GM19099 (cell line): ENCODE measurements around the gene BRIP1.

ENCODE experiments used
- POLR2A ChIP-seq: IDR thresholded peaks from 3 replicates; pipeline ENCODE4 v1.6.1; 2011; ENCODE audit warnings: low read depth; ENCODE audit not compliant: insufficient read length; ENCODE audit errors: extremely low read depth

The BRIP1 gene

DNA sequence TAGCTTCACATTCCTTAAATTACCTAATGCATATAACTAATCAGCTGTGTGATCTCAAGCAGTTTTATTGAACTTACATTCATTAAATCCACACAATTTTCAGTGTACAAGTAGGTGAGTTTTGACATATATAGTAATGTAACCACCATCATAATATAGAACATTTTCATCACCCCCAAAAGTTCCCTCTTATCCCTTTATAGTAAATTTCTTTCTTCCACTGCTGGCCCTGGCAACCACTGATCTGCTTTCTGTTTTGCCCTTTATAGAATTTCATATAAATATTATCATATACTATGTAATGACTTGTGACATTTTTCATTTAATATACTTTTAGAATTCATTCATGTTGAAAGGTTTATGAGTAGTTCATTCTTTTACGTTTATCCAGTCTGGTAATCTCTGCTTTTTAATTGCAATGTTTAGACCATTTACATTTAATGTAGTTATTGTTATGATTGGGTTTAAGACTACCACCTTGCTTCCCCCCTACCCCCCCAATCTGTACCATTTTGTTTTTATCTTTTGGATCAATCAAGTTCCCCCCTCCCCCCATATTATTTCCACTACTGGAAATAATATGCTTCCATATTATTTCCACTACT lies 147.0 kb downstream of the BRIP1 start:
- no peak for TF ChIP-seq POLR2A

DNA sequence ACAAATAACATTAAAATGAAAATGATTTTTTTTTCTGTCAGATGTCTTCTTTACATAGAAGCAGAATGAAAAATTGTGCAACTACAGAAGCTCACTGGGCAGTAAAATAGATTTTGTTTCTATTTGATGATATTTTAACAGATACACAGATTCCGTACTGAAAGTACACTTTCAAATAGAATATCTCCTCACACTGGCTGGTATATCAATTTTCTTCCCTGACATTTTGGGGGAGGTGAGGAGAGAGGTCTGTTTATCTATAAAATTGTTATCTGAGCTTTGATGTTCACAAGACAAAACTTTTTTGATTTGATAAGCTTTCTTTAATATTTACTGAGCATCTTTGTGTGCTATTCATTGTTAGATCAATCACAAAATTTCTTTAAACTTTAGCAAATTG lies 148.0 kb downstream of the BRIP1 start:
- TF ChIP-seq POLR2A, result no peak

DNA sequence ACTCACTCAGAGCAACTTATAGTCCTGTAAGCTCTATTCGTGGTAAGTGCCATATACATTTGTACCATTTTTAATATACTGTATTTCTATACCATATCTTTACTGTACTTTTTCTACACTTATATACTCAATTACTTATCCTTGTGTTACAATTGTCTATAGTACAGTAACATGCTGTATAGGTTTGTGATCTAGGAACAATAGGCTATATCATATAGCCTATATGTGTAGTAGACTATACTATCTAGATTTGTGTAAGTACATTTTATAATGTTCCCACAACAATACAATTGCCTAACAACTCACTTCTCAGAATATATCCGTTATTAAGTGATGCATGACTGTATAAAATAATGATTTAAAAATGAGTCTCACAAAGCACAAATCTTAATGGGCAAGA lies 149.0 kb downstream of the BRIP1 start:
- no peak for TF ChIP-seq POLR2A

DNA sequence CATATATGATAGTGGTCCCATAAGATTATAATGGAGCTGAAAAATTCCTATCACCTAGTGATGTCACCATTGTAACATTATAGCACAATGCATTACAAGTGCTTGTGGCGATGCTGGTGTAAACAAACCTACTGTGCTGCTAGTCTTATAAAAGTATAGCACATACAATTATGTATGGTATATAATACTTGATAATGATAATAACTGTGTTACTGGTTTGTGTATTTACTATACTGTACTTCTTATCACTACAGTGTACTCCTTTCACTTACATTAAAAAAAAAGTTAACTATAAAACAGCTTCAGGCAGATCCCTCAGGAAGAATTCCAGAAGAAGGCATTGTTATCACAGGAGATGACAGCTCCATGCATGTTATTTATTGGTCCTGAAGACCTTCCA lies 150.3 kb downstream of the BRIP1 start:
- TF ChIP-seq POLR2A, result no peak

DNA sequence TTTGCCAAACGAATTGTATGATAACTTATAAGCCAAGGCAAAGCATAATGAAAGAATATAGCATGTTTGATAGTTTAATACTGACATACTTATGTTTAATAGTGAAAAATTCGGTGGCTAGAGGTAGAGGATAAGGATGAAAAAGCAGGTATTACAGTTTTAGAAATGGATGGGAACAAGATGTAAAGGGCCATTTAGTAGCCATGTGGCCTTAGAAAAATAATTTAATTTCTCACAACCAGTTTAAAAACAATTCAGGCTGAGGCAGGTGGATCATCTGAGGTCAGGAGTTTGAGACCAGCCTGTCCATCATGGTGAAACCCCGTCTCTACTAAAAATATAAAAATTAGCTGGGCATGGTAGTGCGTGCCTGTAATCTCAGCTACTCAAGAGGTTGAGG lies 152.8 kb downstream of the BRIP1 start:
- no peak for TF ChIP-seq POLR2A

DNA sequence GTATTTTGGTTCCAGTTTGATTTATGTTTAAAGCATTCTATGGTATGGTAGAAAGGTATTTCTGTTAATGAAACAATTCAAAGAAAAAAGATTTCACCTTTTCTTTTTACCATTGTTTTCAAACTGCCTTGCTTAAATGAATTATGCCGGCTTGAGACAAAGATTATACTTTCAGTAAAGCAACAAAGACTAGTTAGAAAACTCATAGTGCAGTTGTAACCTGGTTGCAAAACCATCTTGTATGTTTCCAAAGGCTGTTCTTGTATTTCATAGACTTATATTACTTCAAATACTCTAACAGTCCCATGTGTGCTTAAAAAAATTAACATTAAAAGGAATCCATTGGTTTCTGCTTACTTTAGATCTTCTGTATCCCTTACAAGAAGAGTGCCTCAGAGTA lies 153.8 kb downstream of the BRIP1 start:
- TF ChIP-seq POLR2A, result no peak

DNA sequence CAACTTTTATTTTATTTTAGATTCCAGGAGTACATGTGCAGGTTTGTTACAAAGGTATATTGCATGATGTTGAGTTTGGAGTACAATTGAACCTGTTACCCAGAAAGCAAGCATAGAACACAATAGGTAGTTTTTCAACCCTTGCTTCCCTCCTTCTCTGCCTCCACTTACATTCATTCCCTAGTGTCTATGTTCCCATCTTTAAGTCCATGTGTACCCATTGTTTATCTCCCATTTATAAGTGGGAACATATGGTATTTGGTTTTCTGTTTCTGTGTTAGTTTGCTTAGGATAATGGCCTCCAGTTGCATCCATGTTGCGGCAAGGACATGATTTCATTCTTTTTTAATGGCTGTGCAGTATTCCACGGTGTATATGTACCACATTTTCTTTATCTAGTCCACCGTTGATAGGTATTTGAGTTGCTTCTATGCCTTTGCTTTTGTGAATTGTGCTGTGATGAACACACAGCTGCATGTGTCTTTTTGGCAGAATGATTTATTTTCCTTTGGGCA lies 158.3 kb downstream of the BRIP1 start:
- no peak for TF ChIP-seq POLR2A

DNA sequence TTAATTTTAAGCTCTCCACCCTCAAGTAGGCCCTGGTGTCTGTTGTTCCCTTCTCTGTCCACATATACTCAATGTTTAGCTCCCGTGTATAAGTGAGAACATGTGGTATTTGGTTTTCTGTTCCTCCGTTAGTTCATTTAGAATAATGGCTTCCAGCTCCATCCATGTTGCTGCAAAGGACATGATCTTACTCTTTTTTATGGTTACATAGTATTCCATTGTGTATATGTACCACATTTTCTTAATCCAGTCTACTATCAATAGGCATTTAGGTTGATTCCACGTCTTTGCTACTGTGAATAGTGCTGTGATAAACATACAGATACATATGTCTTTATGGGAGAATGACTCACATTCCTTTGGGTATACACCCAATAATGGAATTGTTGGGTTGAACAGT lies 160.9 kb downstream of the BRIP1 start:
- TF ChIP-seq POLR2A, result no peak

DNA sequence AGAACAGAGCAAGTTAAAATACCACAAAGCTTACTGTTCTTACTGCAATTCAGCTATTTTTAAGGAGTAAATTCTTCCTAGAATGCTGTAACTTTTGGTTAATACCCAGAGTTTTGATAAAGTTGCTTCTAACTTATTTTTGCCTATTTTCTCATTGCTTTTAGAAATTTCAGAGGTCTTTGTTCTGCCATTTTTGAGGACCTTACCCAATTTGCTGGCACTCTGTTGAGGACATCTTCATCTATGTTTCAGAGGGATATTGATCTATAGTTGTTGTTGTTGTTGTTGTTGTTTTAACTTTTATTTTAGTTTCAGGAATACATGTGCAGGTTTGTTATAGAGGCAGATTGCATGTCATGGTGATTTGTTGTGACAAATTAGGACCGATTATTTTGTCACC lies 161.3 kb downstream of the BRIP1 start:
- TF ChIP-seq POLR2A, result no peak

DNA sequence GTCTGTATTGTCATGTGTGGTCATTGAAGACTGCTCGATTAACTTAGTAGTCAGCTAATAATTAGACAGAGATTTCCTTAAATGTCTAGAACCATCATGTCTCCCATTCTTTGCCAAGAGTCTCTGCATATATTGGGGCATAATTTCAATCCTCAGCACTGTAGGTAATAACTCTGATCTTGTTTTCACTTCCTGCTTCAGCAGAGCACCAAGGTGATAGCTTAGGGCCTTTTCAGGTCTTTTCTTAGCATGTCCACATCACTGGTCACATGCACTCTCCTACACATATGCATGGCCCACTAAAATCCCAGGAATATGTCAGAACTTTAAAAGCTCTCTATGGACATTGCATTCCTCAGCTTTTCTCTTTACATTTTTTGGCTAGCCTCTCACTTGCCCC lies 162.0 kb downstream of the BRIP1 start:
- TF ChIP-seq POLR2A, result no peak

DNA sequence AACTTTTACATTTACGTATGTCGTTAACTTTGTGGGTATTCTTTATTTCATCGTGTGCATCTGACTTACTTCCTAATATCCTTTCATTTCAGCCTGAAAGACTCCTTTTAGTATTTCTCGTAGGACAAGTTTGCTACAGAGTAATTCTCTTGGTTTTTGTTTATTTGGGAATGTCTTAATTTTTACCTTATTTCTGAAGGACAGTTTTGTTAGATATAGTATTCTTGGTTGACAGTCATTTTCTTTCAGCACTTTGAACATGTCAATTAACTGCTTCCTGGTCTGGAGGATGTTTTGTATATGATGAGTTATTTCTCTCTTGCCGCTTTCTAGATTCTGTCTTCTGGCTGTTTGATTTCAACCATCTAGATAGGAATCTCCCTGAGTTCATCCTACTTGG lies 163.1 kb downstream of the BRIP1 start:
- TF ChIP-seq POLR2A, result no peak

DNA sequence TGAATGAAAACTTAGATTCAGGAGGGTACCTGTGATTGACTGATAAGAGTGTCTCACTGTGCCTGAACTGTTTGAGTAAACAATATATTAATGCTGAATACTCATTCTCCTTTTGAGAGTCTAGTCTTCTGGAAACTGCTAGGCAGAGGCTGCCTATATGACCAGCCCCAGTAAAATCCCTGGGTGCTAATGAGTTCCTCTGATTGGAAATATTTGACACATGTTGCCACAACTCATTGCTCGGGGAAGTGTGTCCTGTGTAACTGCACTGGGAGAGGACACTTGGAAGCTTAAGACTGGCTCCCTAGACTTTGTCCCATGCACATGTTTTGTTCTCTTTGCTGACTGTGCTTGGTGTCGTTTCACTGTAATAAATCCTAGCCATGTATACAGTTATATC lies 163.6 kb downstream of the BRIP1 start:
- TF ChIP-seq POLR2A, result no peak

DNA sequence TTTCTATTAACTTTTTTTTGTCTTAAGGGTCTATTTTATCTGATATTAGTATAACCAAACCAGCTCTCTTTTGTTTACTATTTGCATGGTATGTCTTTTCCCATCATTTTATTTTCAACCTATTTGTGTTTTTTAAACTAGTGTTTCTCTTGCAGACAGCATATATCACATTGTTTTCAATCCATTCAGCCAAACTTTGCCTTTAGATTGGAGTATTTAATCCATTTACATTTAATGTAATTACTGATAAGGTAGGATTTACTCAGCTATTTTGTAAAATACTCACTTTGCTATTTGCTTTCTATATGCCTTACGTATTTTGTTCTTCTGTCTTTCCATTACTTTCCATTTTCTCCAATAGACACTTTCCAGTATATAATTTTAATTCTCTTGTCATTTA lies 164.3 kb downstream of the BRIP1 start:
- no peak for TF ChIP-seq POLR2A

DNA sequence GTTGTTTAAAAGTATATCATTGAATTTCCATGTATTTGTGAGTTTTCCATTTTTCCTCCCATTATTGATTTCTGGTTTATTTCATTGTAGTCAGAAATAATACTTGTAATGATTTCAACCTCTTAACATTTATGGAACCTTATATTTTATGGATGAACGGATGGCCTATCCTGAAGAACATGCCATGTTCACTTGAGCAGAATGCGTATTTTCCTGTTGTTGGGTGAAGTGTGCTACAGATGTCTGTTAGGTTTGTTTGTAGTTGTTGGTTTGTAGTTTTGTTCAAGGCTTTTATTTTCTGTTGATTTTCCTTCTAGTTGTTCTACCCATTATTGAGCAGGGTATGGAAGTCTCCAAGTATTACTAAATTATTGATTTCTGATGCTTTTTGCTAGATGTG lies 165.1 kb downstream of the BRIP1 start:
- no peak for TF ChIP-seq POLR2A

DNA sequence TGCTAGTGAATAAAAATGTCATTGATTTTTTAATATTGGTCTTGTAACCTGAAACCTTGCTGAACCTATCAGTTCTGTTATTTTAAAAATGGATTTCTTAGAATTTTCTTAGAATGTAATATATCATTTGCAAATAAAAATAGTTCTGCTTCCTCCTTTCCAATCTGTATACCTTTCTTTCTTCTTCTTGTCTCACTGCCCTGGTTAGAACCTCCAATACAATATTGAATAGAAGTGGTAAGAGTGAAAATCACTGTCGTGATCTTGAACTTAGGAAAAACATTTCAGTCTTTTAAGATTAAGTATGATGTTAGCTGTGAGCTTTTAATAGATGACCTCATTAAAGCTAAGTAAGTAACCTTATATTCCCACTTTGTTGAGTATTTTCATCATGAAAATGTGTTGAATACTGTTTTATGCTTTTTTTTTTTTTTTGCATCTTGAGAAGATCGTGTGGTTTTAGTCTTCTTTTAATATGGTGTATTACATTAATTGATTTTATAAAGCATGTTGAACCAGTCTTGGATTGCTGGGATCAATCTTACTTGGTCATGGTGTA lies 167.5 kb downstream of the BRIP1 start:
- TF ChIP-seq POLR2A, result no peak

DNA sequence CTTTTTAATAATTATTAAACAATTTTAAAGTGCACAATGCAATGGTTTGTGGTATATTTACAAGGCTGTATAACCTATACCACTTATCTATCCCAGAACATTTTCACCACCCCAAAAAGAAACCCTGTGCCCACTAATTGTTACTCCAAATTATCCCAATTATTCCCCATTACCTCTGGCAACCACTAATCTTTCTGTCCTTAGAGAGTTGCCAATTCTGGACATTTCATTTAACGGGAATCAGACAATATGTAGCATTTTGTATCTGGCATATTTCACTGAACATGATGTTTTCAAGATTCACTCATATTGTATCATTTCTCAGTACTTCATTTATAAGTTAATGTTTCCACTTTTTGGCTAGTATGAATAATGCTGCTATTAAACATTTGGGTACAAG lies 169.2 kb downstream of the BRIP1 start:
- TF ChIP-seq POLR2A, result no peak
